Activated naive CD4-positive, alpha-beta T cell (primary cell): ENCODE results near the gene SMAD3.

ENCODE experiments used
- DNase-seq, 4 experiments: peaks; one replicate each; lab custom pipeline; 2025; lab: John Stamatoyannopoulos, UW

Gene SMAD3

GRCh38 chr15:67036775-67037555, 28.4 kb upstream of the SMAD3 start:
- no peak for DNase-seq

GRCh38 chr15:67037694-67038093, 27.7 kb upstream of the SMAD3 start:
- DNase-seq: no peak

- no peak for DNase-seq
Measured at GRCh38 chr15:67038736-67039135, 26.7 kb upstream of the SMAD3 start.

- DNase-seq: no peak
Measured at GRCh38 chr15:67039384-67040075, 25.9 kb upstream of the SMAD3 start.

- no peak for DNase-seq
Measured at GRCh38 chr15:67040277-67040676, 25.1 kb upstream of the SMAD3 start.

GRCh38 chr15:67042551-67043142, 22.8 kb upstream of the SMAD3 start:
- DNase-seq: no peak

- DNase-seq: no peak
Measured at GRCh38 chr15:67043939-67044771, 21.2 kb upstream of the SMAD3 start.

- no peak for DNase-seq
Measured at GRCh38 chr15:67047149-67047661, 18.2 kb upstream of the SMAD3 start.

- no peak for DNase-seq
Measured at GRCh38 chr15:67048281-67049279, 16.8 kb upstream of the SMAD3 start.

GRCh38 chr15:67049351-67050044, 15.9 kb upstream of the SMAD3 start:
- DNase-seq: no peak

- DNase-seq: no peak
Measured at GRCh38 chr15:67050062-67050461, 15.3 kb upstream of the SMAD3 start.

GRCh38 chr15:67050522-67051087, 14.8 kb upstream of the SMAD3 start:
- DNase-seq: no peak

- no peak for DNase-seq
Measured at GRCh38 chr15:67051088-67052045, 14.0 kb upstream of the SMAD3 start.

GRCh38 chr15:67054676-67055075, 10.7 kb upstream of the SMAD3 start:
- no peak for DNase-seq

GRCh38 chr15:67059127-67059553, 6.3 kb upstream of the SMAD3 start:
- no peak for DNase-seq

- DNase-seq: no peak
Measured at GRCh38 chr15:67061811-67062368, 3.5 kb upstream of the SMAD3 start.

- no peak for DNase-seq
Measured at GRCh38 chr15:67062369-67062985, 2.9 kb upstream of the SMAD3 start.
